Loucy (cell line): ENCODE data around the gene TGM3.

Experiments used
- H2AFZ ChIP-seq: fragments of 200-600 bp; sonication (generic); 2 replicates; pipeline ENCODE4 v1.6.0; 2016; ENCODE audit warnings: antibody characterized with exemption, mild to moderate bottlenecking, low read length, moderate library complexity
- H3F3A ChIP-seq: fragments of 200-600 bp; 2 replicates; pipeline ENCODE4 v1.6.0; 2016; ENCODE audit warnings: antibody characterized with exemption, low read depth, mild to moderate bottlenecking
- H3K27me3 ChIP-seq: fragments of 200-600 bp; sonication (generic); 2 replicates; pipeline ENCODE4 v1.6.1; 2014; ENCODE audit warnings: low read length, mild to moderate bottlenecking; ENCODE audit not compliant: insufficient read depth, poor library complexity, severe bottlenecking
- H3K36me3 ChIP-seq: fragments of 200-600 bp; sonication (generic); 2 replicates; pipeline ENCODE4 v1.6.1; 2016; ENCODE audit warnings: low read length; ENCODE audit not compliant: insufficient read depth
- H3K4me1 ChIP-seq: fragments of 200-600 bp; sonication (generic); 2 replicates; pipeline ENCODE4 v1.5.1; 2014; ENCODE audit warnings: low read length, mild to moderate bottlenecking; ENCODE audit not compliant: insufficient read depth, poor library complexity, severe bottlenecking
- H3K4me2 ChIP-seq: fragments of 200-600 bp; sonication (generic); 2 replicates; pipeline ENCODE4 v1.6.0; 2014; ENCODE audit warnings: antibody characterized with exemption, low read length, low read depth, mild to moderate bottlenecking; ENCODE audit not compliant: poor library complexity, severe bottlenecking
- H3K4me3 ChIP-seq: fragments of 200-600 bp; sonication (generic); 2 replicates; pipeline ENCODE4 v1.5.1; 2014; ENCODE audit warnings: low read length, mild to moderate bottlenecking, mixed read lengths; ENCODE audit not compliant: poor library complexity, severe bottlenecking
- H3K79me2 ChIP-seq: fragments of 200-600 bp; sonication (generic); 2 replicates; pipeline ENCODE4 v1.6.1; 2014; ENCODE audit warnings: low read length; ENCODE audit not compliant: insufficient read depth
- H3K9ac ChIP-seq: fragments of 200-600 bp; sonication (generic); 2 replicates; pipeline ENCODE4 v1.6.0; 2014; ENCODE audit warnings: mild to moderate bottlenecking, low read depth, low read length, moderate library complexity; ENCODE audit not compliant: poor library complexity, severe bottlenecking
- H3K9me2 ChIP-seq: fragments of 200-600 bp; sonication (generic); replicated peaks from 2 replicates; pipeline ENCODE4 v1.6.1; 2016; ENCODE audit warnings: low read depth, low read length, mixed read lengths
- H3K9me3 ChIP-seq: fragments of 200-600 bp; sonication (generic); 2 replicates; pipeline ENCODE4 v1.6.1; 2014; ENCODE audit warnings: mild to moderate bottlenecking, antibody characterized with exemption, low read length, low read depth; ENCODE audit not compliant: insufficient read depth
- H4K20me1 ChIP-seq: fragments of 200-600 bp; sonication (generic); 2 replicates; pipeline ENCODE4 v1.6.0; 2014; ENCODE audit warnings: antibody characterized with exemption, low read length, mild to moderate bottlenecking; ENCODE audit not compliant: insufficient read depth, poor library complexity, severe bottlenecking
- EZH2phosphoT487 ChIP-seq: fragments of 200-600 bp; IDR thresholded peaks from 2 replicates; pipeline ENCODE4 v1.6.1; 2018; ENCODE audit warnings: antibody characterized with exemption, mild to moderate bottlenecking, moderate library complexity, borderline replicate concordance
- TF ChIP-seq, protein P1 (sequence below): fragments of 200-600 bp; sonication (generic); conservative IDR thresholded peaks from 2 replicates; pipeline ENCODE4 v1.5.1; 2014; ENCODE audit warnings: mild to moderate bottlenecking, antibody characterized with exemption, low read length

Gene TGM3

DNA sequence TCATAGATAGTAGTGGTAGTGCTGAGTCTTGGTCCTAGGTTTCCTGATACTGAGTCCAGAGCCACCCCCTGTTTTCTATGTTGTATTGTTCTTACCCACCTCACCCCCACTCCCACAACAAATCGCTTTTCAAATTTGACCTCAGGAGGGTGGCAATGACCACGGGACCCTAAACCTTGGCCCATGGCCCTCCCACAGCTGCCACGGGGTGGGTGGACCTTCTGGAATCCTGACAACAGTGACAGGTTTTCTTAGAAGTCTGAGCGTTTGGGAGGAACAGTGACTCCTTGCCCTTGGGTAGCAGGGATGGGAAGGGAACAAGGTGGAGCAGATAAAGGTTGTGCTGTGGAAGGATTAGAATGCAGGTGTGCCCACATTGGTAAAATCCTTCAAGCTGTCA, 36.9 kb downstream of the TGM3 start:
- Histone ChIP-seq H3K9ac (no peak overlapping the region), H3K9me2 (no peaks in the 10 kb centered on the region), H3F3A (no peaks in the 10 kb centered on the region), H3K79me2 (no peaks in the 10 kb centered on the region), H3K27me3 (no peaks in the 10 kb centered on the region), H3K4me1 (no peaks in the 10 kb centered on the region), H4K20me1 (no peaks in the 10 kb centered on the region), H3K4me3 (no peak overlapping the region), H3K4me2 (no peak overlapping the region), H3K9me3 (no peaks in the 10 kb centered on the region), H2AFZ (no peak overlapping the region), H3K36me3 (no peaks in the 10 kb centered on the region)
- no peak for TF ChIP-seq EZH2phosphoT487
- TF ChIP-seq, protein P1, sequence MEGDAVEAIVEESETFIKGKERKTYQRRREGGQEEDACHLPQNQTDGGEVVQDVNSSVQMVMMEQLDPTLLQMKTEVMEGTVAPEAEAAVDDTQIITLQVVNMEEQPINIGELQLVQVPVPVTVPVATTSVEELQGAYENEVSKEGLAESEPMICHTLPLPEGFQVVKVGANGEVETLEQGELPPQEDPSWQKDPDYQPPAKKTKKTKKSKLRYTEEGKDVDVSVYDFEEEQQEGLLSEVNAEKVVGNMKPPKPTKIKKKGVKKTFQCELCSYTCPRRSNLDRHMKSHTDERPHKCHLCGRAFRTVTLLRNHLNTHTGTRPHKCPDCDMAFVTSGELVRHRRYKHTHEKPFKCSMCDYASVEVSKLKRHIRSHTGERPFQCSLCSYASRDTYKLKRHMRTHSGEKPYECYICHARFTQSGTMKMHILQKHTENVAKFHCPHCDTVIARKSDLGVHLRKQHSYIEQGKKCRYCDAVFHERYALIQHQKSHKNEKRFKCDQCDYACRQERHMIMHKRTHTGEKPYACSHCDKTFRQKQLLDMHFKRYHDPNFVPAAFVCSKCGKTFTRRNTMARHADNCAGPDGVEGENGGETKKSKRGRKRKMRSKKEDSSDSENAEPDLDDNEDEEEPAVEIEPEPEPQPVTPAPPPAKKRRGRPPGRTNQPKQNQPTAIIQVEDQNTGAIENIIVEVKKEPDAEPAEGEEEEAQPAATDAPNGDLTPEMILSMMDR, result no peak

DNA sequence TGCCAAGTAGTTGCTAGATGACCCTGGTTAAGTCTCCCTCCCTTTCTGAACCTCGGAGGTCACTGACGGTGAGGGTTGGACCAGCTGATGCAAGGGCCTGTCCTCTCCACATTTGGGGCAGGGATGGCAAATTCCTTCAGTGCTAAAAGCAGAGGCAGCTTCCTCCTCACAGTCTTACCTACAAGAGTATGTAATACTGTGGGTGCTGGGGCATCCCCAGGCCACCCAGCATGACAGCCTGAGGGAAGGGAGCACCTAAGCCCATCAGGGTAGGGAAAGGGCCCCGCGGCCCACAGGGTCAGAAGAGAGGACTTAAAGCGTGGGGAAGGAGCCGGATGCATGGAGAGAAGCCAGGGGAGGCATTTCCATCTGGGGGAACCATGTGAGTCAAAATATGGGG, 38.0 kb downstream of the TGM3 start:
- Histone ChIP-seq H3K4me3 (no peak overlapping the region), H3K27me3 (no peaks in the 10 kb centered on the region), H3K79me2 (no peaks in the 10 kb centered on the region), H3K4me1 (no peaks in the 10 kb centered on the region), H3K9ac (no peak overlapping the region), H3F3A (no peaks in the 10 kb centered on the region), H3K36me3 (no peaks in the 10 kb centered on the region), H3K9me2 (no peaks in the 10 kb centered on the region), H3K9me3 (no peaks in the 10 kb centered on the region), H4K20me1 (no peaks in the 10 kb centered on the region), H2AFZ (no peak overlapping the region), H3K4me2 (no peak overlapping the region)
- no peak for TF ChIP-seq EZH2phosphoT487
- TF ChIP-seq, protein P1, result no peak

DNA sequence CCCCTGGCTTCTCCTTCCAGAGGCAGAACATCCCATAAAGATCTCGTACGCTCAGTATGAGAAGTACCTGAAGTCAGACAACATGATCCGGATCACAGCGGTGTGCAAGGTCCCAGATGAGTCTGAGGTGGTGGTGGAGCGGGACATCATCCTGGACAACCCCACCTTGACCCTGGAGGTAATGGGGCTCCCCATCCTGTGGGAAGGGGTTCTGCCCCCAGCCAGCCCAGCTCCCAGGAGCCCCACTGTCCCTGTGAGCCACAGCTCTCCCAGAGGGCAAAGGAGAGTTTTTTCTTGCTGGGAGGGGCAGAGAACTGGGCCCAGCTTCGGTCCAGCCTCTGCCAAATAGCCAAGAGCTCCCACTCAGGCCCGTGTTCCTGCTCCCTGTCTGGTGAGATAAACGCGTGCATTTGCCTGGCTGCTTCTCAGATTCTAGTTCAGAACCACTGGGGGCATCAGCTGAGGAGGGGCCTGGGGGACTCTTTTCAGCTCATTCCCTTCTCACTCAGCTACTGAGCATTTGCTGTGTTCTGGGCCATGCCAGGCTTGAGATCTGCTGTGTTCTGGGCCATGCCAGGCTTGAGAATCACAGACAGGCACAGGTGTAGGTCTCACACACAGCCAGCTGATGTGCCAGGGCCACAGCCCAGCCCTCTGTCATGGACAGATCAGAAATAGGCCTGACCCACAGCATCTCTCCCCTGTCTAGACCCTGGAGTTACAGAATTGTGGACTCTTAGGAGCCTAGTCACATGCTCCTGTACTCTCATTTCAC, 39.5 kb downstream of the TGM3 start:
- TF ChIP-seq, protein P1, result no peak
- no peak for TF ChIP-seq EZH2phosphoT487
- H3K9me2 ChIP-seq, result no peaks in the 10 kb centered on the region
- H3K27me3 ChIP-seq, result no peaks in the 10 kb centered on the region
- H3K9ac ChIP-seq, result no peak overlapping the region
- H3K4me1 ChIP-seq, result no peaks in the 10 kb centered on the region
- no peaks in the 10 kb centered on the region for H3F3A ChIP-seq
- H3K4me3 ChIP-seq, result no peak overlapping the region
- H3K4me2 ChIP-seq, result no peak overlapping the region
- H2AFZ ChIP-seq, result no peak overlapping the region
- H3K36me3 ChIP-seq, result no peaks in the 10 kb centered on the region
- H3K79me2 ChIP-seq, result no peaks in the 10 kb centered on the region
- no peaks in the 10 kb centered on the region for H3K9me3 ChIP-seq
- H4K20me1 ChIP-seq, result no peaks in the 10 kb centered on the region
